ACHN (cell line): ENCODE data around the gene CS.
A peak's percentile ranks its signal among the peaks of the same experiment; 100 is the strongest.
"Not testable (repeated sequence)": the region's sequence is repeated elsewhere in the genome, so short reads cannot be mapped to it uniquely, and the experiment has no call there.

Experiments
- DNase-seq: peaks from one replicate; pipeline ENCODE4 v3.0.0-alpha.2; 2015
- in situ Hi-C: cut with HindIII; loops from 2 replicates; pipeline ENCODE4 v1.10.0; 2017; ENCODE audit warnings: low sequenced_read_pairs, low pct_ligation_motif_present, low pct_unique_long_range_greater_than_20kb

The CS gene

GRCh38 chr12:56299853-56300643 is at the start of gene CS:
Gene CS, minus strand, starts transcription at chr12:56300330. Its CDS starts 129 bp downstream, at chr12:56300201.
- in situ Hi-C loops, result no loop called here
- peak; percentile 100 for DNase-seq

GRCh38 chr12:56348776-56349175 is 48.6 kb upstream of the CS start:
- in situ Hi-C loops, result no loop called here
- DNase-seq, result no peak

GRCh38 chr12:56347255-56347654 is 47.1 kb upstream of the CS start:
- DNase-seq, in situ Hi-C loops: not testable (repeated sequence)

- in situ Hi-C loops, result no loop called here
- no peak for DNase-seq
Observed at GRCh38 chr12:56346675-56347074, 46.5 kb upstream of the CS start.

- DNase-seq, in situ Hi-C loops: not testable (repeated sequence)
Observed at GRCh38 chr12:56342290-56342689, 42.2 kb upstream of the CS start.

GRCh38 chr12:56341616-56342015 is 41.5 kb upstream of the CS start:
- DNase-seq, result no peak
- in situ Hi-C loops, result no loop called here

- in situ Hi-C loops, result no loop called here
- DNase-seq, result no peak
Observed at GRCh38 chr12:56339158-56339422, 39.0 kb upstream of the CS start.

GRCh38 chr12:56338308-56339157 is 38.4 kb upstream of the CS start, which contains the start of gene IL23A:
Gene IL23A, plus strand, starts transcription at chr12:56338884. Its CDS starts 161 bp downstream, at chr12:56339045.
- in situ Hi-C loops, result no loop called here
- DNase-seq, result no peak

GRCh38 chr12:56337753-56338251 is 37.7 kb upstream of the CS start:
- DNase-seq, result no peak

GRCh38 chr12:56336361-56337167 is 36.4 kb upstream of the CS start:
- no peak for DNase-seq
- in situ Hi-C loops, result no loop called here

More at GRCh38 chr12:56337753-56338251, 37.7 kb upstream of the CS start:
- in situ Hi-C loops, result no loop called here

GRCh38 chr12:56335527-56335926 is 35.4 kb upstream of the CS start:
- DNase-seq, in situ Hi-C loops: not testable (repeated sequence)

- DNase-seq, result peak; percentile 24
- in situ Hi-C loops, result no loop called here
Observed at GRCh38 chr12:56334490-56334793, 34.3 kb upstream of the CS start.

GRCh38 chr12:56333679-56334489 is 33.8 kb upstream of the CS start, which contains the start of gene PAN2:
Gene PAN2, minus strand, starts transcription at chr12:56334000. Its CDS starts 906 bp downstream, at chr12:56333094.
- peak; percentile 100 for DNase-seq
- in situ Hi-C loops, result no loop called here

- in situ Hi-C loops, result no loop called here
- no peak for DNase-seq
Observed at GRCh38 chr12:56333197-56333678, 33.1 kb upstream of the CS start.

- in situ Hi-C loops, result no loop called here
Observed at GRCh38 chr12:56332512-56333196, 32.5 kb upstream of the CS start.

GRCh38 chr12:56330936-56331490 is 30.9 kb upstream of the CS start:
- in situ Hi-C loops, result no loop called here
- no peak for DNase-seq

More at GRCh38 chr12:56332512-56333196, 32.5 kb upstream of the CS start:
- DNase-seq, result no peak

- no peak for DNase-seq
- in situ Hi-C loops, result no loop called here
Observed at GRCh38 chr12:56326533-56326932, 26.4 kb upstream of the CS start.
